ENCODE results near the gene AKNA.
"Not testable (repeated sequence)": the region's sequence is repeated elsewhere in the genome, so short reads cannot be mapped to it uniquely, and the experiment has no call there.

Gene AKNA

DNA sequence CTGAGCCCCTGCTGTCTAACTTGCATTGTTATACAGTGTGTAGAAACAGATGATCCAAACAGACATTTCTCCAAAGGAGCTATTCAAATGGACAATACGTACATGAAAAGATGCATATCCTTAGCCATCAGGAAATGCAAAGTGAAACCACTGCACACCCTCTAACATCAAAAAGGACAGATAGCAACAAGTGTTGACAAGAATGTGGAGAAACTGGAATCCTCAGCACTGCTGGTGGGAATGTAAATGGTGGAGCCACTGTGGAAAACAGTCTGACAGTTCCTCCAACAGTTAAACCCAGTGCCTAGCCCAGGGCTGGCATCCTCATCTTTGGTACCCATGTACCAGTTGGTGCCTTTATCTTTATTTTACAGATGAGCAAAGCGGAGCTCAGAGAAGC, 49.6 kb downstream of the AKNA start:
- no peak for DNase-seq (ENCODE audit: low spot score)
- Histone ChIP-seq H3K27ac (ENCODE audit: poor library complexity, severe bottlenecking) (no peak overlapping the region), H3K4me3 (ENCODE audit: severe bottlenecking) (no peak overlapping the region), H3K27me3 (ENCODE audit: insufficient read depth, poor library complexity, severe bottlenecking) (no peaks in the 10 kb centered on the region), H3K4me1 (ENCODE audit: insufficient read depth, poor library complexity, severe bottlenecking) (peaks cover 4% of the 10 kb centered on the region), H3K9me3 (ENCODE audit: severe bottlenecking) (no peaks in the 10 kb centered on the region), H3K36me3 (ENCODE audit: low read depth) (peaks cover 9% of the 10 kb centered on the region)
- TF ChIP-seq, protein P1, sequence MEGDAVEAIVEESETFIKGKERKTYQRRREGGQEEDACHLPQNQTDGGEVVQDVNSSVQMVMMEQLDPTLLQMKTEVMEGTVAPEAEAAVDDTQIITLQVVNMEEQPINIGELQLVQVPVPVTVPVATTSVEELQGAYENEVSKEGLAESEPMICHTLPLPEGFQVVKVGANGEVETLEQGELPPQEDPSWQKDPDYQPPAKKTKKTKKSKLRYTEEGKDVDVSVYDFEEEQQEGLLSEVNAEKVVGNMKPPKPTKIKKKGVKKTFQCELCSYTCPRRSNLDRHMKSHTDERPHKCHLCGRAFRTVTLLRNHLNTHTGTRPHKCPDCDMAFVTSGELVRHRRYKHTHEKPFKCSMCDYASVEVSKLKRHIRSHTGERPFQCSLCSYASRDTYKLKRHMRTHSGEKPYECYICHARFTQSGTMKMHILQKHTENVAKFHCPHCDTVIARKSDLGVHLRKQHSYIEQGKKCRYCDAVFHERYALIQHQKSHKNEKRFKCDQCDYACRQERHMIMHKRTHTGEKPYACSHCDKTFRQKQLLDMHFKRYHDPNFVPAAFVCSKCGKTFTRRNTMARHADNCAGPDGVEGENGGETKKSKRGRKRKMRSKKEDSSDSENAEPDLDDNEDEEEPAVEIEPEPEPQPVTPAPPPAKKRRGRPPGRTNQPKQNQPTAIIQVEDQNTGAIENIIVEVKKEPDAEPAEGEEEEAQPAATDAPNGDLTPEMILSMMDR (IDR thresholded peaks at IDR 0.05; ENCODE audit: poor library complexity, severe bottlenecking), result no peak
- ATAC-seq (ENCODE audit: low read depth), result no peak

DNA sequence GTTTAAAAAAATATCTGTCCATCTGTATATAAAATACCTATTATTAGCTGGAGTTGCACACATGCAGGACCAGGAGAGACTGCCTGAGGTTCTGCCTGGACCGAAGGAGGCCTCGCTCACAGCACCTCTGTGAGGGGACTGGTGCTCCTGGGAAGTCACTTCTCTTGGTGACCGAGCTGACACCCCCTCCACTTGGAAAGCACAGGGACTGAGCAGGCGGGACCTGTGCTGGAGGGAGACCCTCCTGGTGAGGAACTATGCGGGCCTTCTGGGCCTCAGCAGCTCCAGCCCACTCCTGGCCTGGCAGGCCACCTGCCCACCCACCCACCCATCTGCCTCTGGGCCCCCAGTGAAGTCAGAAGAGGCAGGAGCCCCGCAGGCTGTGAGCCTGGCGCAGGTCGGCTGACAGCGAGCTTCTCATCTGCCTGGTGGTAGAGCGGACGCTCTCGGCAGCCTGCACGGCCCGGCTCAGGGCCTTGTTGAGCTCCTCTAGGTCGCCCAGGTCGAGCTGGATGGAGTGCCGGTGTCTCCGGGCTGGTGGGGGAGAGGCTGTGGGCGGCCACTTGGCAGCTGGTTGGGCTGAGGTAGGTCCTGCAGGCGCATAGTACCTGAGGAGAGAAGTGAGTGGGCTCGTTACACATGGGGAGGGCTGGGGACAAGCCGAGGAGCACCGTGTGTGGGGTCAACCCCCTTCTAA, 50.9 kb downstream of the AKNA start:
- Histone ChIP-seq H3K27me3 (ENCODE audit: insufficient read depth, poor library complexity, severe bottlenecking) (no peaks in the 10 kb centered on the region), H3K4me3 (ENCODE audit: severe bottlenecking) (no peak overlapping the region), H3K27ac (ENCODE audit: poor library complexity, severe bottlenecking) (no peak overlapping the region), H3K9me3 (ENCODE audit: severe bottlenecking) (no peaks in the 10 kb centered on the region), H3K36me3 (ENCODE audit: low read depth) (peaks cover 5% of the 10 kb centered on the region; the same call in 1 of the 2 replicates), H3K4me1 (ENCODE audit: insufficient read depth, poor library complexity, severe bottlenecking) (no peaks in the 10 kb centered on the region)
- DNase-seq (ENCODE audit: low spot score) (no peak), ATAC-seq (ENCODE audit: low read depth) (no peak)
- TF ChIP-seq, protein P1 (IDR thresholded peaks at IDR 0.05; ENCODE audit: poor library complexity, severe bottlenecking), result no peak

DNA sequence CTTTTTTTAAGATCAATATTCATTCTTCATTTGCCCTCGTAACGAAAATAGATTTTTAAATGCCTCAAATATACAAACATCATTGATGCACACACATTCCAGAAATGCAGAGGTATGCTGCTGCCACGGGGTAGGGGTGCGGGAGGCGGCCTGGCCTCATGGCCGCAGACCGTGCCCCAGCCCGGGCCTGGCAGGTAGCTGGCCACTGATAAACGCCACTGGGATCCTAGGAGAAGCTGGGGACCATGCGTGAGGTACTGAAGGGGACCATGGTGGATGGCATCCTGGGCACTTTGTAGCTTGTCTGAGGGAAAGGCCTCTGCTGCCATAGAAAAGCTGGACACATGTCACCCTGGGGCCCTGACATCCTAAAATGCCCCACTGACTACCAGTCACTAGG, 51.6 kb downstream of the AKNA start:
- Histone ChIP-seq H3K27me3 (ENCODE audit: insufficient read depth, poor library complexity, severe bottlenecking) (no peaks in the 10 kb centered on the region), H3K27ac (ENCODE audit: poor library complexity, severe bottlenecking) (no peak overlapping the region), H3K9me3 (ENCODE audit: severe bottlenecking) (no peaks in the 10 kb centered on the region), H3K4me1 (ENCODE audit: insufficient read depth, poor library complexity, severe bottlenecking) (no peaks in the 10 kb centered on the region), H3K4me3 (ENCODE audit: severe bottlenecking) (no peak overlapping the region), H3K36me3 (ENCODE audit: low read depth) (peaks cover 5% of the 10 kb centered on the region; the same call in 1 of the 2 replicates)
- TF ChIP-seq, protein P1 (IDR thresholded peaks at IDR 0.05; ENCODE audit: poor library complexity, severe bottlenecking), result no peak
- DNase-seq (ENCODE audit: low spot score) (no peak), ATAC-seq (ENCODE audit: low read depth) (no peak)

DNA sequence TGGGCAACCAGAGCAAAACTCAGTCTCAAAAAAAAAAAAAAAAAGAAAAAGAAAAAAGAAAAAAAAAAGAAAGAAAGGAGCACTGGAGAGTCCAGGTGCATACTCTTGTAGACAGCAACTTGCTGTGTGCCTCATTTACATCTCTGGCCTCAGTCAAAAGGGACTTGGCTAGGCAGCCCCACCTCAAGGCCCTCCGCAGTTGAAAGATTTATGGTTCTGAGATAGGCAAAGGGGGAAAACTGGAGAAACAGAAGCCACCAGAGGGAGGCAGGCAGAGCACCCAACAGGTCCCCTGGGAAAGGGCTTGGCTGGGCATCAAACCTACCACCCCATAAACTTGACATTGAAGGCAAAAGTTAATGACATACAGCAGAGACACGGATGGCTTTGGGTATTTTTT, 52.0 kb downstream of the AKNA start:
- ATAC-seq (ENCODE audit: low read depth) (no peak), DNase-seq (ENCODE audit: low spot score) (no peak)
- Histone ChIP-seq H3K27me3 (ENCODE audit: insufficient read depth, poor library complexity, severe bottlenecking) (no peaks in the 10 kb centered on the region), H3K4me3 (ENCODE audit: severe bottlenecking) (no peak overlapping the region), H3K36me3 (ENCODE audit: low read depth) (peaks cover 5% of the 10 kb centered on the region; the same call in 1 of the 2 replicates), H3K9me3 (ENCODE audit: severe bottlenecking) (no peaks in the 10 kb centered on the region), H3K4me1 (ENCODE audit: insufficient read depth, poor library complexity, severe bottlenecking) (no peaks in the 10 kb centered on the region), H3K27ac (ENCODE audit: poor library complexity, severe bottlenecking) (no peak overlapping the region)
- TF ChIP-seq, protein P1 (IDR thresholded peaks at IDR 0.05; ENCODE audit: poor library complexity, severe bottlenecking), result no peak

DNA sequence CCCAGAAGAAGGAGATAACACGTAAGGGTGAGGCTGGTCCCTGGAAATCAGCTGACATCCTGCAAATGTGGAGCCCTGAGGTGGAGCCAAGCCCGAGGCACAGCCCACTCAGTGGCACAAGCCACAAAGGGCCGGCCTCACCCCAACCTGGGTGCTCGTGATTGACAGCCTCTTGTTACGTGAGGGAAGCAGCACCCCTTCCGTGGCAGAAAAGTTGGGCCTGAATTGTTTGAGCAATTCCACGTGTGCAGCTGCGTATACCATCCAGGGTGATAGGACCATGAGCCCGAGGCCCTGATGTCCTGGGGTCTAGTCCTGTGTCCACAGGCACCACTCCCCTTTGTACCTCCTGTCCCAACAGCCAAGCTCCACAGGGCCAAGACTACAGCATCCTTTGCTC, 53.3 kb downstream of the AKNA start:
- Histone ChIP-seq H3K27me3 (ENCODE audit: insufficient read depth, poor library complexity, severe bottlenecking) (no peaks in the 10 kb centered on the region), H3K4me3 (ENCODE audit: severe bottlenecking) (no peak overlapping the region), H3K9me3 (ENCODE audit: severe bottlenecking) (no peaks in the 10 kb centered on the region), H3K36me3 (ENCODE audit: low read depth) (no peaks in the 10 kb centered on the region; the same call in 1 of the 2 replicates), H3K4me1 (ENCODE audit: insufficient read depth, poor library complexity, severe bottlenecking) (no peaks in the 10 kb centered on the region), H3K27ac (ENCODE audit: poor library complexity, severe bottlenecking) (no peak overlapping the region)
- TF ChIP-seq, protein P1 (IDR thresholded peaks at IDR 0.05; ENCODE audit: poor library complexity, severe bottlenecking), result no peak
- DNase-seq (ENCODE audit: low spot score), result no peak
- no peak for ATAC-seq (ENCODE audit: low read depth)

DNA sequence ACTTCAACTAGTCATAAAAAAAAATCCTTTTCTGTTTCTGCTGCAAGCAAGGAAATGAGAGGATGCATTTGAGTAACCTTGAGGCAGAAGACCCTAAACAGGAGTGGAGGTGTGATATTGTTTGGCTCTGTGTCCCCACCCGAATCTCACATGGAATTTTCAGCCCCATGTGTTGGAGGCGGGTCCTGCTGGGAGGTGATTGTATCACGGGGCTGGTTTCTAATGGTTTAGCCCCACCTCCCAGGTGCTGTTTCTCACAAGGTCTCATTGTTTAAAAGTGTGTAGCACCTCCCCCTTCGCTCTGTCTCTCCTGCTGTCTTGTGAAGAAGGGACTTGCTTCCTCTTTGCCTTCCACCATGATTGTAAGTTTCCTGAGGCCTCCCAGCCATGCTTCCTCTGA, 54.1 kb downstream of the AKNA start:
- not testable (repeated sequence) for H3K27ac ChIP-seq (ENCODE audit: poor library complexity, severe bottlenecking); H3K36me3 ChIP-seq (ENCODE audit: low read depth); DNase-seq (ENCODE audit: low spot score); ATAC-seq (ENCODE audit: low read depth); H3K9me3 ChIP-seq (ENCODE audit: severe bottlenecking); H3K4me1 ChIP-seq (ENCODE audit: insufficient read depth, poor library complexity, severe bottlenecking); H3K27me3 ChIP-seq (ENCODE audit: insufficient read depth, poor library complexity, severe bottlenecking); H3K4me3 ChIP-seq (ENCODE audit: severe bottlenecking)

DNA sequence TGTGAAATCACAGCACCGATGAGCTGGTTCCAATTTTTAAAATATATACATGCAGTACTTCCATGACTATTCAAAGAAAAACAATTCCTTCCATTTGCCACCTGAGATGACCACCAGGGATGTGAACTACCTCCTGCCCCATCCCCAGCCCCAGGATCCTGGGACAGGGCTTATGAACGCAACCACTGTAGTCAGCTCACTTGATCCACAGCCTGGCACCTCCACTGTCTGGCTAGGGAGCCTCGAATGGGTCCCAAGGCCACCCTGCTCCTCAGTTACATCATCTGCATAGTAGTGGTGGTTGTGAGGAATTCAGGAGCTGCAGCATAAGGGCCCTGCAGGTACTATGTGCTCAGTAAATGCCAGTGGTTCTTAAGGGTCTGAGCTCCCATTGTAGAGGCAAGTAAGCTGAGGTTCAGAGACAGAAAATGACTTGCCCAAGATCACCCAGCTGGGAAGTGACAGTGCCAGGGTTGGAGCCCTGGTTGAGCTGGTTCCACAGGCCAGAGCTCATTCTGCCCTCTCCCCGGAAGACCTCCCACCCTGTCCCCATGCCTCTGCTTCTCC, 55.2 kb downstream of the AKNA start:
- H3K36me3 ChIP-seq (ENCODE audit: low read depth); H3K4me1 ChIP-seq (ENCODE audit: insufficient read depth, poor library complexity, severe bottlenecking); ATAC-seq (ENCODE audit: low read depth); DNase-seq (ENCODE audit: low spot score); H3K27me3 ChIP-seq (ENCODE audit: insufficient read depth, poor library complexity, severe bottlenecking); H3K27ac ChIP-seq (ENCODE audit: poor library complexity, severe bottlenecking); H3K9me3 ChIP-seq (ENCODE audit: severe bottlenecking); H3K4me3 ChIP-seq (ENCODE audit: severe bottlenecking): not testable (repeated sequence)
